Liver (tissue), 9 donors: ENCODE results near the gene CPNE5. TPM values are rescaled to one million over a fixed set of nuclear protein-coding genes. Genes with fewer than 3 reads are reported as not detected.

Experiments used
- DNase-seq: peaks from one replicate; pipeline ENCODE4 v3.0.0-alpha.2; 2017; ENCODE audit warnings: low spot score
- H3K27ac ChIP-seq, 2 donors: one replicate each; pipeline ENCODE4 v1.7.0; 2013; ENCODE audit warnings: inconsistent platforms in 2 of 2, low read length in 2 of 2, control low read depth in 1 of 2, low read depth in 1 of 2, mild to moderate bottlenecking in 1 of 2
- H3K27me3 ChIP-seq, 4 donors: one replicate each; pipeline versions ENCODE4 v1.6.1 to v1.7.0; 2013; ENCODE audit warnings: low read length in 3 of 4, inconsistent platforms in 1 of 4, mild to moderate bottlenecking in 1 of 4, moderate library complexity in 1 of 4; ENCODE audit not compliant: control insufficient read depth in 4 of 4, insufficient read depth in 4 of 4
- H3K36me3 ChIP-seq, 4 donors: one replicate each; pipeline versions ENCODE4 v1.6.1 to v1.7.0; 2013; ENCODE audit warnings: low read length in 3 of 4, mild to moderate bottlenecking in 3 of 4, low read depth in 1 of 4, moderate library complexity in 1 of 4; ENCODE audit not compliant: control insufficient read depth in 4 of 4, insufficient read depth in 3 of 4
- H3K4me1 ChIP-seq, 4 donors: one replicate each; pipeline versions ENCODE4 v1.6.1 to v1.7.0; 2013; ENCODE audit warnings: low read length in 3 of 4, mild to moderate bottlenecking in 3 of 4, moderate library complexity in 1 of 4; ENCODE audit not compliant: control insufficient read depth in 4 of 4, insufficient read depth in 4 of 4
- H3K4me3 ChIP-seq, 3 donors: one replicate each; pipeline versions ENCODE4 v1.6.1 to v1.7.0; 2013; ENCODE audit warnings: low read length in 3 of 3, control low read depth in 1 of 3, low read depth in 1 of 3, mild to moderate bottlenecking in 1 of 3
- H3K9ac ChIP-seq, 2 donors: one replicate each; pipeline ENCODE4 v1.7.0; 2013; ENCODE audit warnings: low read length in 2 of 2, mild to moderate bottlenecking in 2 of 2, moderate library complexity in 2 of 2, control low read depth in 1 of 2, low read depth in 1 of 2
- H3K9me3 ChIP-seq, 4 donors: one replicate each; pipeline versions ENCODE4 v1.6.1 to v1.7.0; 2013; ENCODE audit warnings: low read length in 3 of 4; ENCODE audit not compliant: control insufficient read depth in 4 of 4
- ATF3 ChIP-seq: IDR thresholded peaks from 2 replicates; pipeline ENCODE4 v1.6.1; 2016; ENCODE audit warnings: antibody characterized with exemption
- CTCF ChIP-seq: fragments of 150-350 bp; IDR thresholded peaks from 2 replicates; pipeline ENCODE4 v1.5.1; 2017; ENCODE audit warnings: improper control_type of control experiment, low read depth, low read length; ENCODE audit not compliant: missing input control
- FOXA1 ChIP-seq: IDR thresholded peaks from 2 replicates; pipeline ENCODE4 v1.6.1; 2016; ENCODE audit warnings: antibody characterized with exemption
- FOXA2 ChIP-seq: IDR thresholded peaks from 2 replicates; pipeline ENCODE4 v1.6.1; 2016; ENCODE audit warnings: antibody characterized with exemption
- HNF4A ChIP-seq, 2 donors: conservative IDR thresholded peaks; 2 replicates each; pipeline ENCODE4 v1.6.1; 2016; ENCODE audit warnings: antibody characterized with exemption in 2 of 2, mild to moderate bottlenecking in 2 of 2
- JUND ChIP-seq, 2 donors: IDR thresholded peaks; 2 replicates each; pipeline ENCODE4 v1.6.1; 2016; ENCODE audit warnings: antibody characterized with exemption in 2 of 2
- MAX ChIP-seq: IDR thresholded peaks from 2 replicates; pipeline ENCODE4 v1.6.1; 2016; ENCODE audit warnings: antibody characterized with exemption
- NR2F2 ChIP-seq: IDR thresholded peaks from 2 replicates; pipeline ENCODE4 v1.6.1; 2016; ENCODE audit warnings: antibody characterized with exemption
- RAD21 ChIP-seq, 2 donors: IDR thresholded peaks; 2 replicates each; pipeline ENCODE4 v1.6.1; 2016; ENCODE audit warnings: antibody characterized with exemption in 2 of 2, mild to moderate bottlenecking in 2 of 2
- REST ChIP-seq: IDR thresholded peaks from 2 replicates; pipeline ENCODE4 v1.6.1; 2016; ENCODE audit warnings: antibody characterized with exemption, mild to moderate bottlenecking
- RXRA ChIP-seq, 2 donors: IDR thresholded peaks; 2 replicates each; pipeline ENCODE4 v1.6.1; 2017 to 2018; ENCODE audit warnings: antibody characterized with exemption in 2 of 2, mild to moderate bottlenecking in 1 of 2
- YY1 ChIP-seq: IDR thresholded peaks from 2 replicates; pipeline ENCODE4 v1.6.1; 2016; ENCODE audit warnings: antibody characterized with exemption, mild to moderate bottlenecking
- ZBTB33 ChIP-seq: IDR thresholded peaks from 2 replicates; pipeline ENCODE4 v1.6.1; 2016; ENCODE audit warnings: antibody characterized with exemption
- WGBS: extraction: QIAGEN DNeasy Blood & Tissue Kit; methylation state at CpG from one replicate; pipeline ENCODE4 v1.1.7; 2013; 5-methylcytosine and 5-hydroxymethylcytosine counted together
- polyA plus RNA-seq, 2 donors: library from polyadenylated mRNA; stranded (reverse) in 1 of 2; unstranded in 1 of 2; fragments of 200-250 nt in 1 of 2; fragments of >200 nt in 1 of 2; fragmentation: Nextera tagmentation in 1 of 2; extraction: Ambion mirVana in 1 of 2; gene quantifications; one replicate each; pipeline versions ENCODE4 v1.2.1 to v1.2.3, GENCODE V29; 2013 to 2015
- total RNA-seq, 2 donors: library from RNA; depleted of rRNA; stranded (reverse); fragments of >200 nt; gene quantifications; one replicate each; pipeline ENCODE4 v1.2.3, GENCODE V29; 2014
- donor health status: healthy.
- donor health status: healthy.
- donor health status: healthy.
- donor health status: healthy.
- donor health status: healthy.

CPNE5 gene
- total and polyA plus RNA-seq, 4 donors, result 0.24 to 1.1 (median 0.44) TPM

- WGBS, result 69% methylated on average over 4 of the region's 4 CpGs
- peak overlapping the region in 1 of 2 donors; percentile 29 for H3K27ac ChIP-seq
- H3K4me1 ChIP-seq, result peaks cover 0 to 14% (median 8%) of the 10 kb centered on the region in 4 donors
- H3K27me3 ChIP-seq, result no peaks in the 10 kb centered on the region
- H3K36me3 ChIP-seq, result peaks cover 2 to 8% (median 7%) of the 10 kb centered on the region in 4 donors
- no peak for TF ChIP-seq ZBTB33
- TF ChIP-seq RXRA (IDR thresholded peaks at IDR 0.05), result no peak
- no peak for TF ChIP-seq NR2F2
- TF ChIP-seq HNF4A (conservative IDR thresholded peaks at IDR 0.05), result peak; percentile 51 to 71
- no peak overlapping the region for H3K9ac ChIP-seq
- no peak for DNase-seq
- H3K4me3 ChIP-seq, result no peak overlapping the region
- H3K9me3 ChIP-seq, result no peaks in the 10 kb centered on the region
Observed at GRCh38 chr6:36852481-36853147, 13.4 kb upstream of the CPNE5 start.

- Histone ChIP-seq H3K27me3 (no peaks in the 10 kb centered on the region), H3K27ac (no peak overlapping the region), H3K36me3 (peaks cover 2 to 8% (median 7%) of the 10 kb centered on the region in 4 donors), H3K9ac (no peak overlapping the region), H3K4me1 (peaks cover 0 to 14% (median 8%) of the 10 kb centered on the region in 4 donors), H3K9me3 (no peaks in the 10 kb centered on the region), H3K4me3 (no peak overlapping the region)
- TF ChIP-seq REST (no peak), MAX (no peak), CTCF (no peak), FOXA1 (no peak), YY1 (no peak), HNF4A (conservative IDR thresholded peaks at IDR 0.05) (no peak), ATF3 (no peak), FOXA2 (no peak), RXRA (IDR thresholded peaks at IDR 0.05) (no peak), NR2F2 (no peak), JUND (IDR thresholded peaks at IDR 0.05) (no peak), RAD21 (IDR thresholded peaks at IDR 0.05) (no peak)
- WGBS, result 75% methylated on average over 4 of the region's 4 CpGs
- no peak for DNase-seq
Observed at GRCh38 chr6:36851626-36852025, 12.4 kb upstream of the CPNE5 start.
